Ishikawa (cell line): Measurements from ENCODE around the gene PRKCQ.

Experiments used
- CEBPB ChIP-seq: IDR thresholded peaks from 2 replicates; pipeline ENCODE4 v1.6.1; 2012
- CREB1 ChIP-seq: IDR thresholded peaks from 2 replicates; pipeline ENCODE4 v1.6.1; 2012; ENCODE audit warnings: low read depth
- EGR1 ChIP-seq: IDR thresholded peaks from 2 replicates; pipeline ENCODE4 v1.6.1; 2012
- EP300 ChIP-seq: IDR thresholded peaks from 2 replicates; pipeline ENCODE4 v1.6.1; 2012; ENCODE audit warnings: borderline replicate concordance
- FOXM1 ChIP-seq: IDR thresholded peaks from 2 replicates; pipeline ENCODE4 v1.6.1; 2012; ENCODE audit warnings: low read depth, borderline replicate concordance
- NFIC ChIP-seq: IDR thresholded peaks from 2 replicates; pipeline ENCODE4 v1.6.1; 2012
- RAD21 ChIP-seq: IDR thresholded peaks from 2 replicates; pipeline ENCODE4 v1.6.1; 2012; ENCODE audit warnings: low read depth
- TAF1 ChIP-seq: IDR thresholded peaks from 2 replicates; pipeline ENCODE4 v1.6.1; 2012; ENCODE audit warnings: low read depth, mild to moderate bottlenecking
- TCF12 ChIP-seq: IDR thresholded peaks from 2 replicates; pipeline ENCODE4 v1.6.1; 2012; ENCODE audit warnings: low read depth
- TEAD4 ChIP-seq: IDR thresholded peaks from 2 replicates; pipeline ENCODE4 v1.6.1; 2012
- YY1 ChIP-seq: IDR thresholded peaks from 2 replicates; pipeline ENCODE4 v1.6.1; 2012; ENCODE audit warnings: low read depth
- ZBTB7A ChIP-seq: IDR thresholded peaks from 2 replicates; pipeline ENCODE4 v1.6.1; 2012; ENCODE audit warnings: low read depth
- TF ChIP-seq, protein P1 (sequence below): IDR thresholded peaks from 2 replicates; pipeline ENCODE4 v1.6.1; 2012; ENCODE audit warnings: low read depth, mild to moderate bottlenecking
- TF ChIP-seq, protein P2 (sequence below): IDR thresholded peaks from 2 replicates; pipeline ENCODE4 v1.6.1; 2012
- TF ChIP-seq, protein P3 (sequence below): IDR thresholded peaks from 2 replicates; pipeline ENCODE4 v1.6.1; 2012

Gene PRKCQ

DNA sequence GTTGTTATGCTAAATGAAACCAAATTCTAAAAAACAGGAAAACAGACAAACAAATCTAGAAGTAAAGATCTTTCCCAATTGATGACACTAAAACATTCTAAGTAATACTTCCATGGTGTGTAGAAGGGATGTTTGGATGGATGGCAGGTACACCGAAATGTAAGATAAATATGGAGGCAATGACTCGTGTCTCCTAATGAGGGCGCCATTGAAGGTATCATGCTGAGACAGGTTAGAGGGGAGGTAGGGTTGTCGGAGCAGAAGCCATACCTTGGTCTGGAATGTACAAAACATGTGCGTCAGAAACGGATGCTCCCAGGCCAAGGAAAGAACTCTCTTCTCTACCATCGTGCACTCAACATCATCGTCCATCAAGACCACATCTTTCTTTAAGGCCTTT is 101.4 kb downstream of the PRKCQ start:
- TF ChIP-seq, protein P1, sequence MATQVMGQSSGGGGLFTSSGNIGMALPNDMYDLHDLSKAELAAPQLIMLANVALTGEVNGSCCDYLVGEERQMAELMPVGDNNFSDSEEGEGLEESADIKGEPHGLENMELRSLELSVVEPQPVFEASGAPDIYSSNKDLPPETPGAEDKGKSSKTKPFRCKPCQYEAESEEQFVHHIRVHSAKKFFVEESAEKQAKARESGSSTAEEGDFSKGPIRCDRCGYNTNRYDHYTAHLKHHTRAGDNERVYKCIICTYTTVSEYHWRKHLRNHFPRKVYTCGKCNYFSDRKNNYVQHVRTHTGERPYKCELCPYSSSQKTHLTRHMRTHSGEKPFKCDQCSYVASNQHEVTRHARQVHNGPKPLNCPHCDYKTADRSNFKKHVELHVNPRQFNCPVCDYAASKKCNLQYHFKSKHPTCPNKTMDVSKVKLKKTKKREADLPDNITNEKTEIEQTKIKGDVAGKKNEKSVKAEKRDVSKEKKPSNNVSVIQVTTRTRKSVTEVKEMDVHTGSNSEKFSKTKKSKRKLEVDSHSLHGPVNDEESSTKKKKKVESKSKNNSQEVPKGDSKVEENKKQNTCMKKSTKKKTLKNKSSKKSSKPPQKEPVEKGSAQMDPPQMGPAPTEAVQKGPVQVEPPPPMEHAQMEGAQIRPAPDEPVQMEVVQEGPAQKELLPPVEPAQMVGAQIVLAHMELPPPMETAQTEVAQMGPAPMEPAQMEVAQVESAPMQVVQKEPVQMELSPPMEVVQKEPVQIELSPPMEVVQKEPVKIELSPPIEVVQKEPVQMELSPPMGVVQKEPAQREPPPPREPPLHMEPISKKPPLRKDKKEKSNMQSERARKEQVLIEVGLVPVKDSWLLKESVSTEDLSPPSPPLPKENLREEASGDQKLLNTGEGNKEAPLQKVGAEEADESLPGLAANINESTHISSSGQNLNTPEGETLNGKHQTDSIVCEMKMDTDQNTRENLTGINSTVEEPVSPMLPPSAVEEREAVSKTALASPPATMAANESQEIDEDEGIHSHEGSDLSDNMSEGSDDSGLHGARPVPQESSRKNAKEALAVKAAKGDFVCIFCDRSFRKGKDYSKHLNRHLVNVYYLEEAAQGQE = no peak
- TF ChIP-seq NFIC (no peak), CEBPB (no peak), YY1 (no peak), EGR1 (no peak), ZBTB7A (no peak), TCF12 (no peak), TAF1 (no peak), RAD21 (no peak), CREB1 (no peak)
- TF ChIP-seq, protein P2, sequence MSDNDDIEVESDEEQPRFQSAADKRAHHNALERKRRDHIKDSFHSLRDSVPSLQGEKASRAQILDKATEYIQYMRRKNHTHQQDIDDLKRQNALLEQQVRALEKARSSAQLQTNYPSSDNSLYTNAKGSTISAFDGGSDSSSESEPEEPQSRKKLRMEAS = no peak
- TF ChIP-seq, protein P3, sequence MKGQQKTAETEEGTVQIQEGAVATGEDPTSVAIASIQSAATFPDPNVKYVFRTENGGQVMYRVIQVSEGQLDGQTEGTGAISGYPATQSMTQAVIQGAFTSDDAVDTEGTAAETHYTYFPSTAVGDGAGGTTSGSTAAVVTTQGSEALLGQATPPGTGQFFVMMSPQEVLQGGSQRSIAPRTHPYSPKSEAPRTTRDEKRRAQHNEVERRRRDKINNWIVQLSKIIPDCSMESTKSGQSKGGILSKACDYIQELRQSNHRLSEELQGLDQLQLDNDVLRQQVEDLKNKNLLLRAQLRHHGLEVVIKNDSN = no peak

DNA sequence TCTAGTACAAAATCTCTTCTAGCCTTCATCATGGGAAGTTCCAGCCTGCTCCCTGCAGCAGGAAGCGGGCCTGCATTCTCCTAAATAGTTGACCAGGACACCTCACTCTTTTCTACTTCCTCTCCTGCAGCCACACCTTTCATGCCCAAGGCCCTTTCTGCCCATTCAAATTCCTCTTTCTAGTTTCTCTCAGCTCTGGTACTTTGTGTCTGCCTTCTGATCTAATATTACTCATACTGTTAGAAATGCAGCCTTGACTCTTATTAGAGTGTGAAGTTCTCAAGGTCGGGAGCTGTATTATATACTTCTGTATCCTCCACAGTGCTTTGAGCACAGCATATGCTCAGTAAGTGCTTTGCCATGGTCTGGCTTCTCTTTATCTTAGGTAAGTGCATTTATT is 103.1 kb downstream of the PRKCQ start:
- no peak for TF ChIP-seq CREB1
- TF ChIP-seq, protein P1 = no peak
- no peak for TF ChIP-seq ZBTB7A
- no peak for TF ChIP-seq YY1
- no peak for TF ChIP-seq CEBPB
- TF ChIP-seq, protein P2 = no peak
- no peak for TF ChIP-seq RAD21
- no peak for TF ChIP-seq EP300
- TF ChIP-seq TEAD4 = no peak
- TF ChIP-seq NFIC = no peak
- no peak for TF ChIP-seq EGR1
- no peak for TF ChIP-seq TAF1

DNA sequence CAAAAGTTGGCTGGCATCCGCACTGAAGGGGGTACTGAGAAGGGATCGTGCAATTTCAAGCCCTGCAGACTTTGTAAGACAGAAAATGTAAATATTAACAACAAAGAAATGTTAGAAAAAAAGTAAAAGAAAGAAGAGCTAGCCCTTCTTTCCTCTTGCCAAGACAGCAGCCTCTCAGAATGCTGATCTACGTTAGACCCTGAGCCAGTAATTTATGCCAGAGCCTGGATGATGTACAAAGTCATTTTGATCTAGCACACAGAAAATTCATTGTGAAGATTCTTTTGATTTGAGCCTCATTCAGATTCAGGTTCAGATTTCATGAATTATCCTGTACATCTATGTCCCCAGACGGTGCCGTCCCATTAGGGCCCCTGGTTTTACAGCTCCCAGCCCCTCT is 105.2 kb downstream of the PRKCQ start:
- no peak for TF ChIP-seq TCF12
- no peak for TF ChIP-seq YY1
- TF ChIP-seq, protein P2 = no peak
- TF ChIP-seq ZBTB7A = no peak

DNA sequence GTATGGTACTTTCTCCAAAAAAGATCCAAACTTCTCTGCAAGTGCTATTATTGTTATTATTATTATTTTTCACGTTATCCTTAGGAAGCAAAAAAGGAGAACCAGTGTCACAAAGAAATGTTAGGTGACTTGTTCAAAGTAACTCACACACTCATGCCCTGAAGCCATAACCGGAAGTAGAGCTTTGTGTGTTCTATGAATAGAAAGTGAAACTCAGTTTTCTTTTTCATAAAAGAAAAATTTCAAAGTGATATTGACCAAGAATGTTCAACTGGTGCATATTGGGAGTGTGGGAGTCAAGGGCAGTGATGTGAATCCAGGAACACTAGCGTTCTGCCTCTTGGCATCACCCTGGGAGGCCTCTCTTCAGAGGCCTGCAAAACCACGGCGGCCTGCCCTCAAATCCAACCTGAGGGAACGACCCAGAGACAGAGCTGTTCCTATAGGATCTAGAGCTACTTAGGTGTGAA is 106.1 kb downstream of the PRKCQ start:
- TF ChIP-seq RAD21 (no peak), FOXM1 (no peak), EP300 (no peak), EGR1 (no peak), YY1 (no peak), CEBPB (no peak), TEAD4 (no peak), TAF1 (no peak), ZBTB7A (no peak), TCF12 (no peak), CREB1 (no peak), NFIC (no peak)
- TF ChIP-seq, protein P2 = no peak
- TF ChIP-seq, protein P1 = no peak
- TF ChIP-seq, protein P3 = no peak
